Esophagus squamous epithelium (tissue), 5 donors: ENCODE measurements around the gene RAB36. TPM values are rescaled to one million over a fixed set of nuclear protein-coding genes. Genes with fewer than 3 reads are reported as not detected.
A peak's percentile ranks its signal among the peaks of the same experiment; 100 is the strongest.

Source experiments
- DNase-seq: peaks from one replicate; lab custom pipeline; 2025; lab: John Stamatoyannopoulos, UW
- H3K27ac ChIP-seq, 4 donors: fragments of 200-600 bp; sonication (generic); one replicate each; pipeline ENCODE4 v1.5.1; 2016 to 2019; ENCODE audit warnings: mild to moderate bottlenecking in 1 of 4
- H3K27me3 ChIP-seq, 4 donors: fragments of 200-600 bp; sonication (generic); 1 replicate in 3 of 4; 2 replicates in 1 of 4; pipeline versions ENCODE4 v1.5.1 to v1.6.0; 2017 to 2021; ENCODE audit warnings: antibody characterized with exemption in 1 of 4
- H3K36me3 ChIP-seq, 3 donors: fragments of 200-600 bp; sonication (generic); one replicate each; pipeline ENCODE4 v1.5.1; 2016 to 2019
- H3K4me1 ChIP-seq, 3 donors: fragments of 200-600 bp; sonication (generic); one replicate each; pipeline ENCODE4 v1.5.1; 2017 to 2019
- H3K4me3 ChIP-seq, 4 donors: fragments of 200-600 bp; sonication (generic); 1 replicate in 3 of 4; 2 replicates in 1 of 4; pipeline ENCODE4 v1.5.1; 2016 to 2019; ENCODE audit warnings: mild to moderate bottlenecking in 2 of 4, moderate library complexity in 1 of 4
- H3K9me3 ChIP-seq, 3 donors: fragments of 200-600 bp; sonication (generic); one replicate each; pipeline ENCODE4 v1.5.1; 2016 to 2019
- POLR2A ChIP-seq, 4 donors: fragments of 450-650 bp; IDR thresholded peaks; one replicate each; pipeline ENCODE4 v1.6.1; 2017; ENCODE audit warnings: antibody characterized with exemption in 4 of 4, mild to moderate bottlenecking in 4 of 4, moderate library complexity in 3 of 4
- WGBS, 2 donors: methylation state at CpG; one replicate each; pipeline ENCODE4 v1.1.5; 2018; 5-methylcytosine and 5-hydroxymethylcytosine counted together
- intact Hi-C: fragments of 100-400 bp; cut with DNase I; formaldehyde crosslinking; loops from one replicate; pipeline ENCODE4 v1.15.0; 2022
- total RNA-seq, 4 donors: library from RNA; depleted of rRNA; stranded (reverse); fragments of >200 nt; gene quantifications; one replicate each; pipeline ENCODE4 v1.1.0, GENCODE V29; 2016
- TF ChIP-seq, protein P1 (sequence below), 6 experiments: fragments of 450-650 bp in 4 of 6; fragments of 200-600 bp in 2 of 6; sonication (generic) in 2 of 6; IDR thresholded peaks; one replicate each; pipeline ENCODE4 v1.5.1; 2016 to 2019; ENCODE audit warnings: antibody characterized with exemption in 6 of 6, mild to moderate bottlenecking in 4 of 6, moderate library complexity in 4 of 6
- donor health status: DM: yes; HTN: yes; CAD: no.

RAB36 gene
- total RNA-seq, 4 donors from 2014 or later = 1.4 to 3.9 (median 2.3) TPM

DNA sequence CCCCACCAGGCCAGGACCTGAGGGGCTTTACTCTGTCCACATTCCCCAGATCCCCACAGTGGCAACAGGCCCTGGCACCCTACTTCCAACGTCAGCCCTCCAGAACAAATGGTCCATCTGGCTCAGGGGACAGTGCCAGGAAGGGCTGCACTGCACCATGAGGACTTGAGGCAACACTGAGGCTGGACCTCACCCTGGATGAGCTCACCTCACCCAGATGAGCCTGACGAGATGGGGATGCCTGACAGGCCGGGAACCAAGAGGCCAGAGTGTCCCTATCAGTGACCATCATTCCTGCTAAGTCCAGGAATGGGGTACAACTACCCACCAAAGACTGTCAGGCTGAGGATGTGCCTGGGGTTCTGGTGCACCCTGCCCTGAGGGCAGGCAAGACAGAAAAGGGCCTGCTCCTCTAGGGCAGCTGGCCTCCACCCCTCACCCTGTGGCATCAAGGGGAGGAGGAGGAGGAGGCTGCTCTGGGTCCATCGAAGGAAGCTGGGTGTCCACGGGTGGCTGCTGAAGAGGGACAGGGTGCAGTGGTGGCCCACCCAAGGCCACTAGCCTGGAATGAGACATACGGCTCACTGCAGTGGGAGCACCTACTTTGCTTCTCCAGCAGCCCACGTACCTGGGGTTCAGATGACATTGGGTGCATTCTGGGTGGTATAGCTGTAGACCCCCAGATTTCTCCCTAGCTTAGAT, 18.1 kb upstream of the RAB36 start:
- Histone ChIP-seq H3K4me1 (peaks cover 0 to 7% (median 0%) of the 10 kb centered on the region in 3 donors), H3K36me3 (no peaks in the 10 kb centered on the region), H3K27ac (no peak overlapping the region), H3K27me3 (no peaks in the 10 kb centered on the region), H3K9me3 (no peaks in the 10 kb centered on the region), H3K4me3 (no peak overlapping the region)
- no peak for TF ChIP-seq POLR2A (IDR thresholded peaks at IDR 0.05)
- TF ChIP-seq, protein P1, sequence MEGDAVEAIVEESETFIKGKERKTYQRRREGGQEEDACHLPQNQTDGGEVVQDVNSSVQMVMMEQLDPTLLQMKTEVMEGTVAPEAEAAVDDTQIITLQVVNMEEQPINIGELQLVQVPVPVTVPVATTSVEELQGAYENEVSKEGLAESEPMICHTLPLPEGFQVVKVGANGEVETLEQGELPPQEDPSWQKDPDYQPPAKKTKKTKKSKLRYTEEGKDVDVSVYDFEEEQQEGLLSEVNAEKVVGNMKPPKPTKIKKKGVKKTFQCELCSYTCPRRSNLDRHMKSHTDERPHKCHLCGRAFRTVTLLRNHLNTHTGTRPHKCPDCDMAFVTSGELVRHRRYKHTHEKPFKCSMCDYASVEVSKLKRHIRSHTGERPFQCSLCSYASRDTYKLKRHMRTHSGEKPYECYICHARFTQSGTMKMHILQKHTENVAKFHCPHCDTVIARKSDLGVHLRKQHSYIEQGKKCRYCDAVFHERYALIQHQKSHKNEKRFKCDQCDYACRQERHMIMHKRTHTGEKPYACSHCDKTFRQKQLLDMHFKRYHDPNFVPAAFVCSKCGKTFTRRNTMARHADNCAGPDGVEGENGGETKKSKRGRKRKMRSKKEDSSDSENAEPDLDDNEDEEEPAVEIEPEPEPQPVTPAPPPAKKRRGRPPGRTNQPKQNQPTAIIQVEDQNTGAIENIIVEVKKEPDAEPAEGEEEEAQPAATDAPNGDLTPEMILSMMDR (IDR thresholded peaks at IDR 0.05) = no peak
- intact Hi-C loops = no loop called here
- WGBS, 2 donors = 68 to 80% methylated on average over 1 to 5 of the region's 7 CpGs
- DNase-seq = no peak

DNA sequence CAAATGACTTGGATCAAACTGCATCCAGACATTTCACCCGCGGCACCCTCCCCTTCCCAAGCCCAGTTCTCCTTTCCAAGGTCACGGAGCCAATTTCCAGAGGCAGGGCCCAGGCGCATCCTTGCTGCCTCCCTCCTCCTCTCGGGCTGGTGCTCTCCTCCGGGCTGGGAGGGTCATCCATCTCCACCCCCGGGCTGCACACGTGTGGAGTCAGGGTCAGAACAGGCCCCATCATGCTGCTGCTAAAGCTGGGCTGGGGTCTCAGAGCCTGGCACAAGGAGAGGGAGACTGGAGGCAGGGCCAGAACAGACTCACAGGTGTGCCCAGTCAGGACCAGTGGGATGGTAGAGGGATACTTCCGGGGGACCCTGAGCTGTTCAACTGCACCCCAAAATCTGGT, 17.5 kb upstream of the RAB36 start:
- WGBS, 2 donors = 42 to 70% methylated on average over 2 to 4 of the region's 9 CpGs
- Histone ChIP-seq H3K4me1 (peaks cover 0 to 7% (median 0%) of the 10 kb centered on the region in 3 donors), H3K4me3 (no peak overlapping the region), H3K36me3 (no peaks in the 10 kb centered on the region), H3K27ac (no peak overlapping the region), H3K9me3 (no peaks in the 10 kb centered on the region), H3K27me3 (no peaks in the 10 kb centered on the region)
- TF ChIP-seq POLR2A (IDR thresholded peaks at IDR 0.05) = no peak
- TF ChIP-seq, protein P1 (IDR thresholded peaks at IDR 0.05) = no peak
- intact Hi-C loops = no loop called here
- DNase-seq = no peak

DNA sequence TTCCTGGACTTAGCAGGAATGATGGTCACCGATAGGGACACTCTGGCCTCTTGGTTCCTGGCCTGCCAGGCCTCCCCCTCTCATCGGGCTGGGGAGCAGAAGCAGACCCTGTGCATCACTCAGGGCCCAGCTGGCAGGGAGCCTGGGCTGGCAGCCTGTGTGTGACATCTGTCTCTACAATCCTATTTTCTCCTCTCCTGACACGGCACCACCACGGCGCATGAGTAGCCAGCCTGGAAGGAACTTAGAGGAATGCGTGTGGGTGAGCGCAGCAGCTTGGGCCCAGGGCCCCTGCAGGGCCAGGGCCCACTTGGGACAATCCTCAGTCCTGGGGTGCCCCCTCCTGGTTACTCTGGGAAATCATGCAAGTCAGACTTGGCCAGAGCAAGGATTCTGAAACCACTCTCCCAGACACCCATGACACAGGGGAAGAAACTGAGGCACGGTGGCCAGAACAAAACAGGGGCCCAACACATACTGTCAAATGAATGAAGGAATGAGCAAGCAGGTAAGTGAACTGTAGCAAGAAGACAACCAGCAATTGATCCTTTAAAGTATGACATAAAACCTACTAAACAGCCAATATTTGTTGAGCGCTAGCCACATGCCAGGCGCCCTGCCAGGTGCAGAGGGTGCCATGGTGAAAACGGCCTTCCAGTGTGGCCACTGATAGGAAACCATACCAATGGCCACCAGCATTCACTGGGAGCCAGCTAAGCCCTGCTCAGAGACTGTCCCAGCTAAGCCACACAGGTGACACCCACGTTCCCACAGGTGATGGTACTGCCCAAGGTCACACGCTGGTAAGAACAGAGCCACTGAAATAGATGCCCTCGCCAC, 16.8 kb upstream of the RAB36 start:
- intact Hi-C loops = no loop called here
- Histone ChIP-seq H3K27me3 (no peaks in the 10 kb centered on the region), H3K4me3 (no peak overlapping the region), H3K4me1 (peaks cover 0 to 7% (median 0%) of the 10 kb centered on the region in 3 donors), H3K27ac (no peak overlapping the region), H3K9me3 (no peaks in the 10 kb centered on the region), H3K36me3 (no peaks in the 10 kb centered on the region)
- no peak for DNase-seq
- 37 to 45% methylated on average over 4 to 11 of the region's 14 CpGs for WGBS, 2 donors
- TF ChIP-seq, protein P1 (IDR thresholded peaks at IDR 0.05) = peak; percentile 50 to 80 (median 67)
- no peak for TF ChIP-seq POLR2A (IDR thresholded peaks at IDR 0.05)

DNA sequence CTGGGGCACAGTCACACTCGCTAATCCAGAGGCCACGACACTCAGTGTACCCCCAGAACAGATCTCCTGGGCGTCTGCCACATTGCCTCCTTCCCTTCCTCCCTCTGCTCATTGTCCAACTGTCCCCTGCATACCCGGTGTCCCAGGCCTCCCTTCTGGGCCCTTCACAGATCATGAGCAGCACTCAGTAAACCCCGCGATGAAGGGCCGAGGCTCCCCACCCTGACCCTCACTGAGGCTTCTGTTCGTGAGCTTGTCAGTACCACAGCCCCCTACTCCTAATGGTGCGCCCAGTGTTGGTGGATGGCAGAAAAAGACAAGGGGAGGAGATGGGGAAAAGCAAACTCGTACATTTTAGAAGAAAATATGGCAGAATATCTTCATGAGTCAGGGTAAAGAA, 16.1 kb upstream of the RAB36 start:
- DNase-seq = no peak
- WGBS, 2 donors = 83 to 89% methylated on average over 4 to 5 of the region's 10 CpGs

More for the DNA sequence above, 16.1 kb upstream of the RAB36 start:
- no peak for TF ChIP-seq POLR2A (IDR thresholded peaks at IDR 0.05)
- TF ChIP-seq, protein P1 (IDR thresholded peaks at IDR 0.05) = no peak
- intact Hi-C loops = no loop called here
- Histone ChIP-seq H3K9me3 (no peaks in the 10 kb centered on the region), H3K27ac (no peak overlapping the region), H3K4me1 (peaks cover 0 to 7% (median 0%) of the 10 kb centered on the region in 3 donors), H3K36me3 (no peaks in the 10 kb centered on the region), H3K27me3 (no peaks in the 10 kb centered on the region), H3K4me3 (no peak overlapping the region)
